HEK293T (cell line): ENCODE data around the gene KCNN3.

ENCODE experiments used
- CTCF ChIA-PET: fragments of 350-600 bp; formaldehyde crosslinking; extraction: SDS; loops from one replicate; lab custom pipeline; 2021; ENCODE audit warnings: antibody characterized with exemption, inconsistent platforms; lab: Yijun Ruan, JAX
- POLR2A ChIA-PET: fragments of 350-600 bp; formaldehyde crosslinking; extraction: SDS; loops from one replicate; lab custom pipeline; 2020; ENCODE audit warnings: antibody characterized with exemption, inconsistent platforms; lab: Yijun Ruan, JAX
- DNase-seq: peaks from one replicate; pipeline ENCODE4 v3.0.0; 2012; ENCODE audit warnings: mixed read lengths; ENCODE audit errors: extremely low spot score
- ARNT ChIP-seq: fragments of 450-650 bp; IDR thresholded peaks from 2 replicates; pipeline ENCODE4 v1.6.1; 2017; ENCODE audit warnings: mild to moderate bottlenecking
- BHLHE40 ChIP-seq: fragments of 450-650 bp; IDR thresholded peaks from 2 replicates; pipeline ENCODE4 v1.6.1; 2016; ENCODE audit warnings: mild to moderate bottlenecking, moderate library complexity, borderline replicate concordance
- CTBP1 ChIP-seq: fragments of 450-650 bp; IDR thresholded peaks from 2 replicates; pipeline ENCODE4 v1.6.1; 2016; ENCODE audit warnings: borderline replicate concordance
- ELF4 ChIP-seq: fragments of 450-650 bp; IDR thresholded peaks from 2 replicates; pipeline ENCODE4 v1.6.1; 2017; ENCODE audit warnings: antibody characterized with exemption
- FOXA1 ChIP-seq: fragments of 450-650 bp; IDR thresholded peaks from 2 replicates; pipeline ENCODE4 v1.6.1; 2016; ENCODE audit warnings: mild to moderate bottlenecking
- FOXK2 ChIP-seq: fragments of 450-650 bp; IDR thresholded peaks from 2 replicates; pipeline ENCODE4 v1.6.1; 2016; ENCODE audit warnings: mild to moderate bottlenecking
- FOXM1 ChIP-seq: fragments of 450-650 bp; IDR thresholded peaks from 2 replicates; pipeline ENCODE4 v1.6.1; 2017; ENCODE audit warnings: mild to moderate bottlenecking, borderline replicate concordance
- HDGF ChIP-seq: fragments of 450-650 bp; IDR thresholded peaks from 2 replicates; pipeline ENCODE4 v1.6.1; 2017; ENCODE audit warnings: antibody characterized with exemption, borderline replicate concordance
- L3MBTL2 ChIP-seq: fragments of 450-650 bp; conservative IDR thresholded peaks from 2 replicates; pipeline ENCODE4 v1.6.1; 2016; ENCODE audit warnings: mild to moderate bottlenecking
- LEF1 ChIP-seq: fragments of 450-650 bp; IDR thresholded peaks from 2 replicates; pipeline ENCODE4 v1.6.1; 2017; ENCODE audit warnings: mild to moderate bottlenecking, borderline replicate concordance
- NFRKB ChIP-seq: fragments of 450-650 bp; IDR thresholded peaks from 2 replicates; pipeline ENCODE4 v1.6.1; 2016; ENCODE audit warnings: mild to moderate bottlenecking, moderate library complexity
- PKNOX1 ChIP-seq: fragments of 450-650 bp; IDR thresholded peaks from 2 replicates; pipeline ENCODE4 v1.6.1; 2016
- SP1 ChIP-seq: fragments of 450-650 bp; IDR thresholded peaks from 2 replicates; pipeline ENCODE4 v1.6.1; 2017
- SUZ12 ChIP-seq: fragments of 450-650 bp; IDR thresholded peaks from 2 replicates; pipeline ENCODE4 v1.6.1; 2016; ENCODE audit warnings: mild to moderate bottlenecking
- TARDBP ChIP-seq: fragments of 450-650 bp; IDR thresholded peaks from 2 replicates; pipeline ENCODE4 v1.6.1; 2016
- ZNF384 ChIP-seq: fragments of 450-650 bp; IDR thresholded peaks from 2 replicates; pipeline ENCODE4 v1.6.1; 2016

KCNN3 gene

GRCh38 chr1:154729577-154729976 is 140.5 kb downstream of the KCNN3 start:
- POLR2A ChIA-PET = no interaction called here
- CTCF ChIA-PET = interaction anchor here (1.1 kb wide), 1 partner anchor 13 kb away, joined by 3 read pairs; no protein-coding TSS in a partner anchor
- DNase-seq = no peak
- TF ChIP-seq FOXM1 (no peak), ELF4 (no peak), SUZ12 (no peak), L3MBTL2 (no peak), PKNOX1 (no peak), LEF1 (no peak), ARNT (no peak), BHLHE40 (no peak), FOXK2 (no peak), ZNF384 (no peak)

- ChIA-PET CTCF (no interaction called here), POLR2A (no interaction called here)
- DNase-seq = no peak
- TF ChIP-seq SUZ12 (no peak), ZNF384 (no peak), PKNOX1 (no peak), ELF4 (no peak), ARNT (no peak), LEF1 (no peak), L3MBTL2 (no peak), TARDBP (no peak), HDGF (no peak), FOXM1 (no peak), CTBP1 (no peak), SP1 (no peak), FOXA1 (no peak), NFRKB (no peak), BHLHE40 (no peak), FOXK2 (no peak)
Observed at GRCh38 chr1:154729031-154729442, 141.0 kb downstream of the KCNN3 start.

- POLR2A ChIA-PET = no interaction called here
- no peak for DNase-seq
- CTCF ChIA-PET = no interaction called here
Observed at GRCh38 chr1:154726896-154727753, 143.0 kb downstream of the KCNN3 start.

GRCh38 chr1:154726443-154726842 is 143.6 kb downstream of the KCNN3 start:
- no peak for DNase-seq
- no peak for TF ChIP-seq TARDBP
- TF ChIP-seq ZNF384 = no peak
- no peak for TF ChIP-seq NFRKB
- TF ChIP-seq FOXM1 = no peak
- TF ChIP-seq FOXA1 = no peak
- TF ChIP-seq BHLHE40 = no peak
- TF ChIP-seq LEF1 = no peak
- TF ChIP-seq SP1 = no peak
- no peak for TF ChIP-seq HDGF
- no peak for TF ChIP-seq L3MBTL2
- ChIA-PET CTCF (no interaction called here), POLR2A (no interaction called here)

More at GRCh38 chr1:154726896-154727753, 143.0 kb downstream of the KCNN3 start:
- TF ChIP-seq ZNF384 = no peak

- CTCF ChIA-PET = no interaction called here
- DNase-seq = no peak
- POLR2A ChIA-PET = no interaction called here
- TF ChIP-seq NFRKB = no peak
Observed at GRCh38 chr1:154725865-154726264, 144.2 kb downstream of the KCNN3 start.

- TF ChIP-seq FOXK2 = no peak
- no peak for TF ChIP-seq L3MBTL2
- no peak for TF ChIP-seq HDGF
- no peak for TF ChIP-seq CTBP1
- no peak for TF ChIP-seq SUZ12
- TF ChIP-seq ELF4 = no peak
- no peak for TF ChIP-seq TARDBP
- no peak for TF ChIP-seq LEF1
- no peak for TF ChIP-seq FOXA1
- no peak for TF ChIP-seq SP1
- TF ChIP-seq ZNF384 = no peak
- no peak for TF ChIP-seq ARNT
- TF ChIP-seq NFRKB = no peak
- TF ChIP-seq FOXM1 = no peak
- no peak for TF ChIP-seq BHLHE40
- TF ChIP-seq PKNOX1 = no peak
- ChIA-PET CTCF (no interaction called here), POLR2A (no interaction called here)
- DNase-seq = no peak
Observed at GRCh38 chr1:154720328-154721297, 149.5 kb downstream of the KCNN3 start.
